OCI-LY7 (cell line): ENCODE data around the gene LIX1. TPM values are rescaled to one million over a fixed set of nuclear protein-coding genes. Genes with fewer than 3 reads are reported as not detected.
A peak's percentile ranks its signal among the peaks of the same experiment; 100 is the strongest.
"Not testable (repeated sequence)": the region's sequence is repeated elsewhere in the genome, so short reads cannot be mapped to it uniquely, and the experiment has no call there.

Source experiments
- Bru-seq: library from RNA; stranded (reverse); fragments of 400-500 nt; gene quantifications from one replicate; lab custom pipeline; 2021; lab: Mats Ljungman, UMichigan
- BruChase-seq, 2 experiments: library from RNA; stranded (reverse); fragments of 400-500 nt; gene quantifications; one replicate each; lab custom pipeline; 2021; lab: Mats Ljungman, UMichigan
- BruUV-seq: library from RNA; stranded (reverse); fragments of 400-500 nt; replicated peaks from 2 replicates; lab custom pipeline; 2021; lab: Mats Ljungman, UMichigan
- CTCF ChIA-PET: fragments of 300-600 bp; sonication (Branson Sonifier 250); formaldehyde crosslinking; loops from one replicate; lab custom pipeline; 2022; ENCODE audit warnings: antibody characterized with exemption; ENCODE audit not compliant: unreplicated experiment; lab: Charles Lee
- POLR2A ChIA-PET: fragments of 300-600 bp; sonication (Branson Sonifier 250); formaldehyde crosslinking; loops from one replicate; lab custom pipeline; 2022; ENCODE audit warnings: antibody characterized with exemption; lab: Charles Lee
- DNase-seq: peaks from one replicate; pipeline ENCODE4 v3.0.0-alpha.2; 2015; ENCODE audit warnings: low spot score
- H2AFZ ChIP-seq: fragments of 200-600 bp; sonication (generic), shearing (Covaris generic); 2 replicates; pipeline ENCODE4 v1.6.1; 2014; ENCODE audit warnings: mild to moderate bottlenecking, antibody characterized with exemption, low read length, moderate library complexity
- H3K27ac ChIP-seq: fragments of 200-600 bp; sonication (generic); 2 replicates; pipeline ENCODE4 v1.5.1; 2014; ENCODE audit warnings: mixed run types, low read depth, mild to moderate bottlenecking, moderate library complexity, low read length, inconsistent platforms; ENCODE audit not compliant: poor library complexity, severe bottlenecking
- H3K36me3 ChIP-seq: fragments of 200-600 bp; sonication (generic); 2 replicates; pipeline ENCODE4 v1.6.1; 2014; ENCODE audit warnings: mild to moderate bottlenecking, antibody characterized with exemption, low read length, moderate library complexity, mixed read lengths; ENCODE audit not compliant: insufficient read depth
- H3K4me1 ChIP-seq: fragments of 200-600 bp; sonication (generic); 2 replicates; pipeline ENCODE4 v1.5.1; 2014; ENCODE audit warnings: mild to moderate bottlenecking, low read length; ENCODE audit not compliant: insufficient read depth, poor library complexity, severe bottlenecking
- H3K4me2 ChIP-seq: fragments of 200-600 bp; sonication (generic); 2 replicates; pipeline ENCODE4 v1.6.1; 2014; ENCODE audit warnings: mild to moderate bottlenecking, low read length
- H3K4me3 ChIP-seq: fragments of 200-600 bp; sonication (generic); 2 replicates; pipeline ENCODE4 v1.5.1; 2014; ENCODE audit warnings: mild to moderate bottlenecking, low read depth, low read length; ENCODE audit not compliant: poor library complexity, severe bottlenecking
- H3K79me2 ChIP-seq: fragments of 200-600 bp; sonication (generic); 2 replicates; pipeline ENCODE4 v1.6.1; 2016; ENCODE audit warnings: low read depth, mild to moderate bottlenecking, low read length, moderate library complexity, mixed read lengths; ENCODE audit not compliant: insufficient read depth
- H3K9me2 ChIP-seq: fragments of 200-600 bp; sonication (generic); 2 replicates; pipeline ENCODE4 v1.6.1; 2016; ENCODE audit warnings: mild to moderate bottlenecking, low read length, mixed read lengths; ENCODE audit not compliant: insufficient read depth
- H3K9me3 ChIP-seq: fragments of 200-600 bp; sonication (generic); 2 replicates; pipeline ENCODE4 v1.6.1; 2014; ENCODE audit warnings: mild to moderate bottlenecking, mixed run types, low read length, mixed read lengths
- H4K20me1 ChIP-seq: fragments of 200-600 bp; sonication (generic); 2 replicates; pipeline ENCODE4 v1.6.1; 2014; ENCODE audit warnings: mild to moderate bottlenecking, antibody characterized with exemption, low read length, moderate library complexity, mixed read lengths; ENCODE audit not compliant: insufficient read depth
- EZH2phosphoT487 ChIP-seq: fragments of 200-600 bp; sonication (generic); IDR thresholded peaks from 2 replicates; pipeline ENCODE4 v1.6.1; 2018; ENCODE audit warnings: low read depth, borderline replicate concordance, mild to moderate bottlenecking, mixed run types, antibody characterized with exemption, low read length, moderate library complexity, mixed read lengths
- intact Hi-C: fragments of 100-400 bp; cut with micrococcal nuclease; formaldehyde crosslinking; loops from one replicate; pipeline ENCODE4 v1.10.0; 2022; ENCODE audit not compliant: unreplicated experiment
- long read RNA-seq: library from polyadenylated mRNA; stranded (forward); transcript quantifications from one replicate; pipeline ENCODE4 v2.0.0, GENCODE V29; 2022
- total RNA-seq, 2 experiments: library from RNA; depleted of rRNA in 1 of 2; stranded (reverse); fragments of >200 nt in 1 of 2; shearing (Covaris generic) in 1 of 2; gene quantifications; 2 replicates each; pipeline ENCODE4 v1.2.3, GENCODE V29; 2014 to 2022
- TF ChIP-seq, protein P1 (sequence below): fragments of 200-600 bp; sonication (generic); conservative IDR thresholded peaks from 2 replicates; pipeline ENCODE4 v1.5.1; 2014; ENCODE audit warnings: mild to moderate bottlenecking, antibody characterized with exemption, low read length, moderate library complexity, mixed read lengths

Gene LIX1
- 0.18 and 0.44 TPM in 2 replicates for total RNA-seq (2014; rRNA removed; shearing (Covaris generic))
- not detected in 2 replicates for total RNA-seq (2022)
- percentile 14 among the genes with signal in this experiment for Bru-seq, nascent RNA
- BruChase-seq, experiment 1, labeled RNA remaining after a 6-hour chase = percentile 15 among the genes with signal in this experiment
- BruChase-seq, experiment 2, labeled RNA remaining after a 2-hour chase = percentile 13 among the genes with signal in this experiment
- long read RNA-seq = 0 reads

DNA sequence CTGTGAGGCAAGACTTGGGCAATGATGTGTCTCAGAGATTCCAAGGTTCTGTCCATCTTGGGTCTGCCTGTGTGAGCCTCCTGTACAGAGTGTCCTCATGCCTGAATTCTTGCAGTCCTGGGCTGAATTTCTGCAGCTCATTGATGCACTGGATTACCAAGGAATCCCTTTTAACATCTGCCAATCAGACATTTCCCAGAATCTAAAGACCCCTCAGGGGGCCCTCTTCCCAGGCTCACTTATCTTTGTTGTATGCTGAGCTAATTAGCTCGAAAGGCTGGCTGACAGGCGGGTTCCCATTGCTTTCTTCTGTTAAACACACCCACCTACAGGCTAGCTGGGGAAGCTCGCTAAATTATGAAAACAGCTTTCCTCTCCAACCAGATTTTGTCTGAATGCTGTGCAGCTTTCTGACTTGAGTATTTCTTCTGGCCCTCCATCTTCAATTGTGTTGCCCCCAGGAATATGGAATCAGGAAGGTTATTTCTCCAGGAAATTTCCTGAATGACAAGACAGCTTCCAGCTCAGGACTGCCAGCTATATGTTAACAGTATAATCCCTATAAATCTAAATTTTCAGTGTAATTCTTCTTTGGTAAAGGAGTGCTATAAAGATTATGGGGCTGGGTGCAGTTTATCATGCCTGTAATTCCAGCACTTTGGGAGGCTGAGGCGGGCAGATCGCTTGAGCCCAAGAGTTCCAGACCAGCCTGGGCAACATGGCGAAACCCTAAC, at the start of gene LIX1:
TSS of gene LIX1 (minus strand) at position 91 of the 734 bp plus-strand sequence. CDS start at position 56, 35 bp downstream.
- peak; percentile 75 for DNase-seq
- peaks cover 5% of the 10 kb centered on the region for H3K4me1 ChIP-seq
- H2AFZ ChIP-seq = peak within 1 kb of the TSS; percentile 61; the same call in 1 of the 2 replicates
- H3K9me3 ChIP-seq = no peaks in the 10 kb centered on the region
- H3K4me2 ChIP-seq = 0 out of 2 replicates have a peak within 1 kb of the TSS, but pooled peaks have one; percentile 14
- H4K20me1 ChIP-seq = no peaks in the 10 kb centered on the region
- intact Hi-C loops = loop anchor here (1.0 to 5.0 kb wide), 5 partner anchors 146 to 390 kb away; no protein-coding TSS in a partner anchor
- POLR2A ChIA-PET = interaction anchor here (0.6 to 3.5 kb wide), 22 partner anchors 10 to 412 kb away, joined by 3 to 13 read pairs (median 4); partner anchors contain the start of genes ERAP1, ERAP2 and RIOK2
- H3K36me3 ChIP-seq = no peaks in the 10 kb centered on the region
- CTCF ChIA-PET = interaction anchor here (0.7 to 1.1 kb wide), 7 partner anchors 10 to 528 kb away, joined by 3 to 22 read pairs (median 4); no protein-coding TSS in a partner anchor
- H3K79me2 ChIP-seq = no peaks in the 10 kb centered on the region
- no TSS peak for BruUV-seq
- H3K27ac ChIP-seq = no peak within 1 kb of the TSS
- H3K4me3 ChIP-seq = no peak within 1 kb of the TSS
- H3K9me2 ChIP-seq = no peaks in the 10 kb centered on the region
- TF ChIP-seq, protein P1, sequence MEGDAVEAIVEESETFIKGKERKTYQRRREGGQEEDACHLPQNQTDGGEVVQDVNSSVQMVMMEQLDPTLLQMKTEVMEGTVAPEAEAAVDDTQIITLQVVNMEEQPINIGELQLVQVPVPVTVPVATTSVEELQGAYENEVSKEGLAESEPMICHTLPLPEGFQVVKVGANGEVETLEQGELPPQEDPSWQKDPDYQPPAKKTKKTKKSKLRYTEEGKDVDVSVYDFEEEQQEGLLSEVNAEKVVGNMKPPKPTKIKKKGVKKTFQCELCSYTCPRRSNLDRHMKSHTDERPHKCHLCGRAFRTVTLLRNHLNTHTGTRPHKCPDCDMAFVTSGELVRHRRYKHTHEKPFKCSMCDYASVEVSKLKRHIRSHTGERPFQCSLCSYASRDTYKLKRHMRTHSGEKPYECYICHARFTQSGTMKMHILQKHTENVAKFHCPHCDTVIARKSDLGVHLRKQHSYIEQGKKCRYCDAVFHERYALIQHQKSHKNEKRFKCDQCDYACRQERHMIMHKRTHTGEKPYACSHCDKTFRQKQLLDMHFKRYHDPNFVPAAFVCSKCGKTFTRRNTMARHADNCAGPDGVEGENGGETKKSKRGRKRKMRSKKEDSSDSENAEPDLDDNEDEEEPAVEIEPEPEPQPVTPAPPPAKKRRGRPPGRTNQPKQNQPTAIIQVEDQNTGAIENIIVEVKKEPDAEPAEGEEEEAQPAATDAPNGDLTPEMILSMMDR = peak; percentile 87
- no peak for TF ChIP-seq EZH2phosphoT487

GRCh38 chr5:97191893-97192292, 49.5 kb upstream of the LIX1 start:
- Histone ChIP-seq H3K9me3 (peaks cover 6% of the 10 kb centered on the region; the same call in 1 of the 2 replicates), H3K4me3 (no peak overlapping the region), H3K4me2 (no peak overlapping the region), H3K9me2 (no peaks in the 10 kb centered on the region), H3K79me2 (no peaks in the 10 kb centered on the region), H3K4me1 (peaks cover 18% of the 10 kb centered on the region), H4K20me1 (no peaks in the 10 kb centered on the region), H3K36me3 (no peaks in the 10 kb centered on the region), H3K27ac (no peak overlapping the region), H2AFZ (no peak overlapping the region)
- no peak for TF ChIP-seq EZH2phosphoT487
- TF ChIP-seq, protein P1 = no peak
- ChIA-PET POLR2A (interaction anchor here (0.6 kb wide), 2 partner anchors 12 to 80 kb away, joined by 3 to 4 read pairs; no protein-coding TSS in a partner anchor), CTCF (interaction anchor here (0.6 kb wide), 1 partner anchor 183 kb away, joined by 3 read pairs; no protein-coding TSS in a partner anchor)
- intact Hi-C loops = no loop called here
- no peak for DNase-seq
- BruUV-seq = no TSS peak

GRCh38 chr5:97189523-97189922, 47.1 kb upstream of the LIX1 start:
- H2AFZ ChIP-seq, DNase-seq, POLR2A ChIA-PET, H3K27ac ChIP-seq, H3K36me3 ChIP-seq, H3K9me2 ChIP-seq, CTCF ChIA-PET, H3K79me2 ChIP-seq, H3K4me2 ChIP-seq, H3K4me3 ChIP-seq, BruUV-seq, H4K20me1 ChIP-seq: not testable (repeated sequence)
- intact Hi-C loops = loop anchor here (10.0 kb wide), 1 partner anchor 1585 kb away; the partner anchor contains the start of gene RGMB
- Histone ChIP-seq H3K4me1 (peaks cover 16% of the 10 kb centered on the region), H3K9me3 (peaks cover 13% of the 10 kb centered on the region; the same call in 1 of the 2 replicates)
